ENCODE data around the gene SLC12A4. TPM values are rescaled to one million over a fixed set of nuclear protein-coding genes. Genes with fewer than 3 reads are reported as not detected.

Gene SLC12A4
- total RNA-seq, 4 donors from 2014 or later: 25.6 to 137 (median 62.3) TPM

GRCh38 chr16:67967958-67968399 lies 458 bp downstream of the SLC12A4 start:
- Histone ChIP-seq H3K9me3 (no peaks in the 10 kb centered on the region), H3K4me3 (peak overlapping the region; percentile 73 to 92), H3K4me1 (peaks cover 3 to 20% of the 10 kb centered on the region in 2 donors), H3K27me3 (no peaks in the 10 kb centered on the region), H3K36me3 (no peaks in the 10 kb centered on the region), H3K27ac (peak overlapping the region; percentile 94 to 96)
- TF ChIP-seq POLR2A (IDR thresholded peaks at IDR 0.05) (no peak), CTCF (IDR thresholded peaks at IDR 0.05) (no peak)
- intact Hi-C loops (cut with DNase I; ENCODE audit: low total_unique reads): no loop called here
- DNase-seq: peak in 1 of 2 donors; percentile 65

GRCh38 chr16:67967183-67967957 lies 1.1 kb downstream of the SLC12A4 start:
- H3K9me3 ChIP-seq: no peaks in the 10 kb centered on the region
- intact Hi-C loops (cut with DNase I; ENCODE audit: low total_unique reads): no loop called here
- H3K27me3 ChIP-seq: no peaks in the 10 kb centered on the region
- peak overlapping the region; percentile 73 to 92 for H3K4me3 ChIP-seq
- no peak for DNase-seq
- no peaks in the 10 kb centered on the region for H3K36me3 ChIP-seq
- H3K4me1 ChIP-seq: peaks cover 3 to 21% of the 10 kb centered on the region in 2 donors
- TF ChIP-seq POLR2A (IDR thresholded peaks at IDR 0.05): no peak
- TF ChIP-seq CTCF (IDR thresholded peaks at IDR 0.05): no peak
- peak overlapping the region; percentile 94 to 96 for H3K27ac ChIP-seq

- Histone ChIP-seq H3K27me3 (no peaks in the 10 kb centered on the region), H3K36me3 (no peaks in the 10 kb centered on the region), H3K9me3 (no peaks in the 10 kb centered on the region), H3K4me3 (peak overlapping the region; percentile 73 to 92), H3K4me1 (peaks cover 3 to 24% of the 10 kb centered on the region in 2 donors), H3K27ac (peak overlapping the region; percentile 94 to 96)
- TF ChIP-seq POLR2A (IDR thresholded peaks at IDR 0.05) (no peak), CTCF (IDR thresholded peaks at IDR 0.05) (no peak)
- intact Hi-C loops (cut with DNase I; ENCODE audit: low total_unique reads): no loop called here
- DNase-seq: peak in 1 of 2 donors; percentile 54
These were observed 1.8 kb downstream of the SLC12A4 start for GRCh38 chr16:67966549-67967182.

- Histone ChIP-seq H3K36me3 (no peaks in the 10 kb centered on the region), H3K4me3 (peak overlapping the region in 1 of 2 donors; percentile 92), H3K4me1 (peaks cover 3 to 24% of the 10 kb centered on the region in 2 donors), H3K9me3 (no peaks in the 10 kb centered on the region), H3K27ac (peak overlapping the region; percentile 94 to 96), H3K27me3 (no peaks in the 10 kb centered on the region)
- TF ChIP-seq CTCF (IDR thresholded peaks at IDR 0.05): no peak
- no peak for DNase-seq
- intact Hi-C loops (cut with DNase I; ENCODE audit: low total_unique reads): no loop called here
These were observed 2.5 kb downstream of the SLC12A4 start for GRCh38 chr16:67965668-67966548.

Measured in uterus (tissue), 4 donors.